SW 1271 (cell line): ENCODE data around the gene ANK2.

Experiments used
- DNase-seq, 2 experiments: peaks; one replicate each; lab custom pipeline; 2025; lab: John Stamatoyannopoulos, UW

Gene ANK2

DNA sequence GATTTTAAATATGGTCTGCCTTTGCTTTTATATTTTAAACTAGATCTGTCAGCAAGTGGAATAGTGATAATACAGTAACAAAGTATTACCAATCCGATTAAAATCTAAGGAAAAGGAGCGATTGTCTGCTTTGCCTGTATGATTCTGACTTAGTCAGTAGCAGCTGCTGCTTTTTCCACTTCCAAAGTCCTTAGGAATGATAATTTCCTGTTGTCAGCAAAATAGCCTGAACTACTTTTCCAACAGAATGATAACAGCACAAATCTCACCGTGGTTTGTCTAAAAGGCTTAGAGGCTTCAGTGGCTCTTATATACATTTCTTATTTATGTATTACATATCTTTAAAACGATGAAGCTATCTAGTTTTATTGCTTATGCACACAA is 290.0 kb downstream of the ANK2 start:
- no peak for DNase-seq

DNA sequence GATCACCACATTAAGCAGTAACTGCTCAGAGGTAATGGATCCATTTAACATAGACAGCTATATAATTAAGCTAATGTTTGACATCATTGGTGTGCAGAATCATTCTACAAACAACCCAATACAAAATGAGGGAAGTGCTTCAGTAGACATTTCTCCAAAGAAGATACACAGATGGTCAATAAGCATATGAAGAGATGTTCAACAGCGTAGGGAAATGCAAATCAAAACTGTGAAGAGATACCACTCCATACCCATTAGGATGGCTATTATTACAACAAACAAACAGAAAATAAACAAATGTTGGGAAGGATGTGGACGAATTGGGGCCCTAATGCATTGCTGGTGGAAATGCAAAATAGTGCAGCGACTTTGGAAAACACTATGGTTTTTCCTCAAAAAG is 294.6 kb downstream of the ANK2 start:
- DNase-seq: no peak

DNA sequence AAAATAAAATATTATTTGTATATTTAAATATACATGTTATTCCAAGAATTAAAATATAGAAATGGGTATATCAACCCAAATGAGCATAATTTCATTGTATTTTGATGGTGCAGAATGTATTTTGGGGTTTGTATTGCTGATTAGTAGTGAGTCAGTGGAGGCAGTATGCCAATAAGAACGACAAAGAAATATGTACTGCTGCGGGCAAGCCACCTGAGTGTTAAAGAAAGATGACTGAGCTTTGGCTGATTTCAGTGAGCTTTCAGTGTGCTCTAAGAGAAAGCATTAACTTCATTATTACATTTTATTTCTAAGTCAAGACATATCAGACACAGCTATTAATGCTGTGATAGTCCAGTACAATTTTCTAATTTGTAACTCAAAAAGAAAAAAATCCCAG is 297.8 kb downstream of the ANK2 start:
- DNase-seq: no peak

DNA sequence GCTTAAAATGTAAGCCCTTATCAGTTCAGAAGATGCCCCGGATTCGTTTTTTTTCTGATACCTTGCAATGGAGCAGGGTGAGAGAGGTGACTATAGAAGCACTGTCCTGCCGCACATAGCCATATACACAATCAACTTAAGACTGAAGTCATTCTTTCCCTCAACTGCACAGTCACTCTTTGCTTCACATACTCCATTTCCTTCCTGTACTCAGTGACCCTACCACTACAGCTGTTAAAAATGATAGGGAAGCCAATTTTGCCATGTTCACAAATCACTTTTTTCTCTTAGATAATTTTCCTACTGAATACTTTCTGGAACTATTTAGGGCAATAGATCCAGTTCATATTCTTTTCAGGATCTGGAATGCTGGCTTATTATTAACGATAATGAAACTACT is 300.0 kb downstream of the ANK2 start:
- no peak for DNase-seq

DNA sequence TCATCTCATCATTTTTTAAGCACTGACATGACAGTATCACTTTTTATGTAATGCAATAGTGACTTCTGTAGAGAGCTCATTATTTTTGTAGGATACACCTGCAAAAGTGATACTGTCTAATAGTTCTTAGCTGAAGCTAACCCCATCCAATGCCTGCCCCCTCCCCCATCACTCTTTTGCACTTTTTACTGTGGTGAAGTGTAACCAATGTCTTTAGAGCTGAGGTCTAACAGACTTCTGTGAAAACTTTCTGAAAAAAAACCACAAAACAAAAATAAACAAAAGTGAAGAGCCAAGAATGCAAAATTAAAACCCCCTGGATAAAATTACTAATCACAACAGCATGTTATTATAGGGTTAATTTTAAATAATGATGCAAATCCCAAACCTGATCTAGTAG is 301.1 kb downstream of the ANK2 start:
- DNase-seq: no peak

DNA sequence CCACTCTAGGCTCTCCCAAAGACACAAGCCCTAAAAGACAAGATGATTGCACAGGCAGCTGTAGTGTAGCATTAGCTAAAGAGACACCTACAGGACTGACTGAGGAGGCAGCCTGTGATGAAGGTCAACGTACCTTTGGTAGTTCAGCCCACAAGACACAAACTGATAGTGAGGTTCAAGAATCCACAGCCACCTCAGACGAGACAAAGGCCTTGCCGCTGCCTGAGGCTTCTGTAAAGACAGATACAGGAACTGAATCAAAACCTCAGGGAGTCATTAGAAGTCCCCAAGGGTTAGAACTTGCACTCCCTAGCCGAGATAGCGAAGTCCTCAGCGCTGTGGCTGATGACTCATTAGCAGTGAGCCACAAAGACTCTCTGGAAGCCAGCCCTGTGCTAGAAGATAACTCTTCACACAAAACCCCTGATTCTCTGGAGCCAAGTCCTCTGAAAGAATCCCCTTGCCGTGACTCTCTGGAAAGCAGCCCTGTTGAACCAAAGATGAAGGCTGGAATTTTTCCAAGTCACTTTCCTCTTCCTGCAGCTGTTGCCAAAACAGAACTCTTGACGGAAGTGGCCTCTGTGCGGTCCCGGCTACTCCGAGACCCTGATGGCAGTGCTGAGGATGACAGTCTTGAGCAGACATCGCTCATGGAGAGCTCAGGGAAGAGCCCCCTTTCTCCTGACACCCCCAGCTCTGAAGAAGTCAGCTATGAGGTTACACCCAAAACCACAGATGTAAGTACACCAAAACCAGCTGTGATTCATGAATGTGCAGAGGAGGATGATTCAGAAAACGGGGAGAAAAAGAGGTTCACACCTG is 306.3 kb downstream of the ANK2 start:
- DNase-seq: no peak

DNA sequence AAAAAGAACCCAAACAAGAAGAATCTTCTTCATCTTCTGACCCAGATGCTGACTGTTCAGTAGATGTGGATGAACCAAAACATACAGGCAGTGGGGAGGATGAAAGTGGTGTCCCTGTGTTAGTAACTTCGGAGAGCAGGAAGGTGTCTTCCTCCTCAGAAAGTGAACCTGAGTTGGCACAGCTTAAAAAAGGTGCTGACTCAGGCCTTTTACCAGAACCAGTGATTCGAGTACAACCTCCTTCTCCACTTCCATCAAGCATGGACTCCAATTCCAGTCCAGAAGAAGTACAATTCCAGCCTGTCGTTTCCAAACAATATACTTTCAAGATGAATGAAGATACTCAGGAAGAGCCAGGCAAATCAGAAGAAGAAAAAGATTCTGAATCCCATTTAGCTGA is 307.0 kb downstream of the ANK2 start:
- DNase-seq: no peak

DNA sequence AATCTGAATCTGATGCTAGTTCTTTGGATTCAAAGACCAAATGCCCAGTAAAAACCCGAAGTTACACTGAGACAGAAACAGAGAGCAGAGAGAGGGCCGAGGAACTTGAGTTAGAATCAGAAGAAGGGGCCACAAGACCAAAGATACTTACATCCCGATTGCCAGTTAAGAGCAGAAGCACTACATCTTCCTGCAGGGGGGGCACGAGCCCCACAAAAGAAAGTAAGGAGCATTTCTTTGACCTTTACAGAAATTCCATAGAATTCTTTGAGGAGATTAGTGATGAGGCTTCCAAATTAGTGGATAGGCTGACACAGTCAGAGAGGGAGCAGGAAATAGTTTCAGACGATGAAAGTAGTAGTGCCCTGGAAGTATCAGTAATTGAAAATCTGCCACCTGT is 309.3 kb downstream of the ANK2 start:
- no peak for DNase-seq

DNA sequence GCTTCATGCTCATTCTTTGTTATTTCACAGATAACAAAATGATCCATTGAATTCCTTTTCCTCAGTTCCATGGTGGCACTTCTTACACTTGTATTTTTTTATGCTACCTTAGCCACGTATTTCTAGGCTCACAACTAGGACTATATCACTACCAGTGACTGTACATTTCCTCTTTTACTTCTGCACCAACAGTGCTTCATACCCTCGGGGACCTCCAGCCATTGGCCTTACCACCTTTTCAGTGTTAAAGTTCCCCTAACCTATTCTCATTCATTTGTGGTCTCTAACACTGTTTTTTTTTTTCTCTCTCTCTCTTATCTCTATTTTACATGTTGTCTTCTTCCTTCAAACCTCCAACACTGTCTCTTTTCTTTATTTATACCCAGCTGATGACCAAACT is 315.9 kb downstream of the ANK2 start:
- no peak for DNase-seq

DNA sequence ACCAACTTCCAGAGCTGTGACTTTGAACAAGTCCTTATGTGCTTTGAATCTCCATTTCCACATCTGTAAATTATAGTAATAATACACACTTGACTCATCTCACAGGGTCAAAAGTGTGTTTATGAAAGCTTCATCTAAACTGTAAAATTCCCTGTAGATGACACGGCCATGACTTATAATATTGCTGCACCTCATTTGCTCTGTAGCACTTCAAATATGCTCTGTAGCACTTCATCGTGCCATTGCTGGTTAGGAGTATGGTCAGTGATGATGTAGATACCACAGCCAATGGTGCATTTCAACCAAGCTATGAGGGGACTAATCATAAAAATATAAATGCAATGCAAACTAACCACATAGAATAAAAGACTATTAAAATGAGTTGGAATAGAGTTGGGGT is 318.6 kb downstream of the ANK2 start:
- DNase-seq: no peak

DNA sequence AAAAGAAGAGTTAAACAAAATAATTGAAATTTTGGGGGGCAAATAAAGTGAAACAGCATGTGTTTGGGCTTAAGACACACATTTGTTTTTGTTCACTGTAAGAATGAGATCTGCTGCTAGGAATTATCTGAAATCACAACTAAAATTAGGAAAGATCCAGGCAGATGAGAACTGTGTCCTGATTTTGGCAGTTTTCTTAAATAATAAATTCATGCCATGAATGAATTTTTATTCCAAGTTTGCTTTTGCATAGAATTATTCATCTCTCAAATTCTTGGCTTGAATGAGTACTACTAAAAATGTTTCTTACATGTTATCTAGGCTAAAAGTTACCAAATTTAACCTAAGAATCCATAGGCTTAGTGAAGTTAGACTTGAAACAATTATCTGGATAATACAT is 321.7 kb downstream of the ANK2 start:
- DNase-seq: no peak

DNA sequence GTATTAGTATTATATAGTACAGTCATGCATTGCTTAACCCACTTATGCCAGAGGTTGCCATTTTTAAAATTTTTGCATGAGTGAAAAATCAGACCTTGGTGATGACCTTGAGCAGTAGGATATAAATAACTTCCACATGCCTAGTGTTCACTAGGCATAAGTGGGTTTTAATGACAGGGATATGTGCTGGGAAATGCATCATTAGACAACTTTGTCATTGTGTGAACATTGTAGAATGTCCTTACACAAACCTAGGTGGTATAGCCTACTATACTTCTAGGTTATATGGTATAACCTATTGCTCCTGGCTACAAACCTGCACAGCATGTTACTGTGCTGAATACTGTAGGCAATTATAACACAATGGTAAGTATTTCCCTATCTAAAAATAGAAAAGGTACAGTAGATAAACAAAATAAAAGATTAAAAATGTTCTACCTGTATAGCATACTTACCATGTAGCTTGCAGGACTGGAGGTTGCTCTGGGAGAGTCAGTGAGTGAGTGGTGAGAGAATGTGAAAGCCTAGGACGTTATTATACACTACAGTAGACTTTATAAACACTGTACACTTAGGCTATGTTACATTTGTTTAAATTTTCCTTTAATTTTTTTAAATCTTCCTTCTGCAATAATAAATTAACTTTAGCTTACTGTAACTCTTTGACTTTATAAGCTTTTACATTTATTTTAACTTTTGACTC is 326.7 kb downstream of the ANK2 start:
- DNase-seq: no peak

DNA sequence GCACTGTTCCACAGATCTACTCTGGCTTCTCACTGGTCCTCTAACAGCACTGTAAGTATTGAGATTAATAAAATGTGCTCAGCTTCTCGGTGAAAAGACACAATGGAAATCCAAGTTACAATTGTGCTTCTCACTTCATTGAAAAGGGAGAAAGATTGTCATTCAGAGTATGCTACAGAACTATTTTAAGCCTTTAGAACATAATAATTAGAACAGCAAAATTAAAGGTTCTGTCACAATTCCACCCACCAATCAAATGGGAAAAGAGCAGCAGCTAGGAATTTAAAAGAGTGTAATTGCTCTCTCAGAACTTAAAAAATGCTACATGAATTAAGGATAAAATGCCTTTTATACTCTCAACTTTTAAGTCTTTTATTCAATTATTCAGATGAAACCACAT is 329.4 kb downstream of the ANK2 start:
- no peak for DNase-seq

DNA sequence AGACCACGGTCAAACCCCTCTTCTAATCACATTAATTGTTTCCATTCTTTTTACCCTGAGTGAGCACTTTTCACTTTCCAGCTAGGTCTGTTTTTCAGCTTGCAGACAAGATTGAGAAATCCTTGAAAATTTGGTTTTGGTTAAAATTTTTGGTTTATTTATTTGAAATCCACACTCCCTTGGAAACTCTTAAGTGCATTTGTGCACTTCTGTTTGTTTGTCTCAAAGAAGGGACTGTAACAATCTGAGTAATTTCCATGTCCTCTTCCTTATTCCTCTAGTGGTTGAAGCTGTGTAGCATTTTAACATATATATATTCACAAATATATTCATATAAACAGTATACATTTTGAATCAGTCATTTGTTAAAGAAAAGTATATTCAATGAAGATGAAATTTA is 333.3 kb downstream of the ANK2 start:
- DNase-seq: no peak

DNA sequence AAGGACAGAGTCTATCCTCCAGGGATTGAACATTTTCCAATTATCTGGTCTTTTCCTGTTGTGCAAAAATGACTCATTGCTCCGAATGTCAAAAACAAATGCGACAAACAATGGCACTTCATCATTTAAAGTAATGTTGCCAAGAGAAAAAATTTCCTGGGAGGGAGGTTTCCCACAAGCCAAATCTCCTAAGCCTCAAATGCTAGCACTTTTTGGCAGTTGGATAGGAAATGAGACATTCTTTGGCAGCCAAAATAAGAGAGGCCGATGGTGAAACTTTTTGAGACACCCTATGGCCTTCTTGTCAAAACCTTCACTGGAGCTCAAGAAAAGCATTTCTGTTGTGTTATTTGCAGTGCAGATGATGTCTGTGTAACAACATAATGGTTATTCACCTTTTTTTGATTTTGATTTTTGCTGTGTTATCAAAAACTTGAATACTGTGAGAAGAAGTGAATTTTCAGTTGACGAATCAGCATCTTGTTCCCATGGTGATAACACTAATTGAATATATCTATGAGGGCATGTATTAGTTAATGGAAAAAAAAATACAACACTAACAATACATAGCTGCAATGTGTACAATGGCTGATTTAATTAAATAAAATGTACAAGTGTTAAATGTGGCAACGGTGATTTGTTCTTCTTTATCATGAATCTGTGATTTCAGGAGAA is 333.8 kb downstream of the ANK2 start:
- DNase-seq: peak in 1 of 2 experiments; percentile 1

DNA sequence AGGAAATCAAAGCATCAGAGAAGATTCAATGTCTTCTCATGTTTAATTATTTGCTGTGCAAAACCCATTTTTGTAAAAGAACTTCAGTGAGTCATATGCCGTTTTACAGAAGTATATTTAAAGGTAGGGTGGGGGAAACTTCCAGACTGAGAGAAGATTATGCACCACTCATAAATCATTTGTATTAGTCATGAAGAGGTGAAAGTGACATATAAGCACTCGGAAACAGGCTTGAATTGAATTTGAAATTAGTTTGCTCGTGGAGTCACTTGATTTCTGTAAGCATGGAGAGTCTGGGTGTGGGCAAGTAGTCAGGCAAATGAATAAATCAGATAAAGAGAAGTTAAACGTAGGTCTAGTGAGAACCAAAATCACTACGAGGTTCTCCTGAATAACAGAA is 335.1 kb downstream of the ANK2 start:
- no peak for DNase-seq

DNA sequence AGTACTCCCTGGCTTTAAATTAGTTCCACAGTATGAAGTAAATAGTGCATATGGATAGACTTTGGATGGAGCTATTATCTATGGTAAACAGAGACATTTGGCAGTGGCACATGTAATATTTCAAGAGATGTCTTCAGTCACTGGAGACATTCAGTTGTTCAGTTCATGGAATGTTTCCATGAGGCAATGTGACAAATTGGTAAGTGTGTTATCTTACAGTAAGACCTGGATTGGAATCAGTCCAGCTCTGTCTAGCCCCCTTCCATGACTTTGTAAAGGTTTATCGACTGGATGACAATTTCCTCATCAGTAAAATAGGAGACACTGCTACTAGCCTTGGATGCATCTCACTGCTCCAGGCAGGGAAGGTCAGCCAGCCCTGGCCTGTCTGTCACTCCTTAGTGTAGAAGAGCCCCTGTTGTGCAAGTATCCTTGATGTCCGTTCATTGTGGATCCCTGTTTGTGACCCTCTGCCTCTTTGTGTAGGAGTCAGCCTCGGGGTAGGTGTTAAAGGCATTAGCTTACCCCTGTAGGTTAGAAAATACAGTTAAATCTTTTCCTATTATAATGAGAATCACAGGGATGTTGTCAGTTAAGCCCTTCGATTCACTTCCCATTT is 335.9 kb downstream of the ANK2 start:
- DNase-seq: no peak

DNA sequence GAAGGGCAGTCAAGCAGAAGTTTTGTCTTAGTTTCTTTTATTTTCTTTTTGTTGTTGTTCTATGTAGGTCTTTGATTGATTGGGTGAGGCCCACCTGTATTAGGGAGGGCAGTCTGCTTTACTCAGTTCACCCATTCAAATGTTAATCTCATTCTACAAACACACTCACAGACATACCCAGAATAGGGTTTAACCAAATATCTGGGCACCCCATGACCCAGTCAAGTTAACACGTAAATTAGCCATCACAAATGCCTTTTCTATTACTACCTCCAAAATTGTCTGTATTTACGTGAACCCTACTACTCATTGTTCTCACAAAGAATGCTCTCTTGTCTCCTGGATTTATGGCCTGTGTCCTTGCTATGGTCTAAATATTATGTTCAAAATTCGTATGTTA is 339.7 kb downstream of the ANK2 start:
- DNase-seq: no peak

DNA sequence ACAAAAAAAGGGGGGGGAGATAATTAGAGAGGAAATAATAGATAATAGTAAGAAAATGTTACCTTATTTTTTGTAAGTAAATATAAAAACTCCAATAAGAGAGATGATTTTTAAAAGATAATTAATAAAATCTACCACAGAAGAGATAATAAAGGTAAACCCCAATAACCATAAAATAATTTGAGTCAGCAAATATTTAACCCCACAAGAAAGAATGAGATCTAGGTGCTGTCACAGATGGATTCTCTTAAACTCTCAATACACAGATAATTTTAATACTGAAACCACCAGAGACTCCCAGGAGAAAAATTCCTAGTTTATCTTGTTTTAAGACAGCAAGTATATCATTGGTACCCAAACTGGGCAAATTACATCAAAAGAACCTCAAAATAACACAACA is 341.4 kb downstream of the ANK2 start:
- no peak for DNase-seq

DNA sequence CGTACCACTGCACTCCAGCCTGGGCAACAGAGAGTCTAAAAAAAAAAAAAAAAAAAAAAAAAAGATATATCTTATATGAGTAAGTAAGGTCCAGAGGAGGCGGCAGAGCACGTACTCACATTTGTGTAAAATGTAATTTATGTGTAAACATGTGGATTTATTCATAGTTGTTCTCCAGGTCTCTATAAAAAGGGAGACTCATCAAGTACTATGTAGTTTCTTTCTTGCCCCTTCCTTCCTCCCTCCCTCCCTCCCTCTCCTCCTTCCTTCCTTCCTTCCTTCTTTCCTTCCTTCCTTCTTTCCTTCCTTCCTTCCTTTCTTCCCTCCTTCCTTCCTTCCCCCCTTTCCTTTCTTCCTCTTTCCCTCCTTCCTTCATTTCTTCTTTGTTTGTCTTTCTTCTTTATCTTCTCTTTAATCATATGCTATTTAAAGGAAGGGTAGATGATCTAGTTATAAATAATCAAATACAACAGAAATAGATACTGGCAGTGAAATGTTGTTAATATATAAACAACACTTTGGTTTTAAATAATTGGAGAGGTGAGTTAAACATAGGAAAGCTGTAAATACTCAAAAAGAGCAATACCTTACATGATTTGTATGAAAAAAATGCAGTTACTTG is 344.8 kb downstream of the ANK2 start:
- no peak for DNase-seq

DNA sequence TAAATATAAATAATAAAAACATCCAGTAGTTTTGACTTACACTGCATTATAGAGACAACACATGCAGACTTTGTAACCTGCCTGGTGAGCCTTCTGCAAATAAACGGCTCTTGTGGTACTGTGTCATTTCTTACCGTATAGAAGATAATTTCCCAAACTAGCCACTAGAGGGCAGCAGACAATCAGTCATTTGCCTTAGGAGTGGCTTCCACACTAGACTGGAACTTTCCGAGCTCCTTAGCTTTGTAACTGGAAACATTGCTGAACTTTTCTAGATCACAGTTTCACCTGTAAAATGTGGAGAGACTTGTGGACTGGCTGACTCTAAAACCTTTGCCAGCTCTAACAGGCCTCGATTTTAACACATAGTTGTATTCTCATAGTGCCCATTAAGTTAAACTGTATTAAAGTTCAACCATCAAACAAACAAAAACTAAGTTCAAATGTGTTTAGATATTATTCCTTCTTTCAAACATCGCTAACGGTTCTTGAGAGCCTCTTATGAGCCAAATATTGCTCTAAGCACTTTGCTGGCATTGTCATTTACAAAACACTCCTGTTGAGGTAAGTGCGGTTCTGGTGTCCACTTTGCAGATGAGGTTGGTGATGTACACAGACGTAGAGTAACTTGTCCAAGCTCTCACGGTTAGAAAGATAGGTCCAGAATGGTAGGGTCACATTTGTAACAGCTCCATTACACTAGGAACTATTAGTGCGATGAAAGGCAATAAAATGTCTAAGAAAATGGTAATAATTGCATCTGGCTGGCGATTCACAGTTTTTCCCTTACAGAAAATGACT is 345.5 kb downstream of the ANK2 start:
- DNase-seq: peak; percentile 2 to 68
